Left kidney (tissue), 2 donors: ENCODE measurements around the gene HNRNPL. TPM values are rescaled to one million over a fixed set of nuclear protein-coding genes. Genes with fewer than 3 reads are reported as not detected.
"Not testable (repeated sequence)": the region's sequence is repeated elsewhere in the genome, so short reads cannot be mapped to it uniquely, and the experiment has no call there.

Experiments
- DNase-seq: peaks from one replicate; pipeline ENCODE4 v3.0.0-alpha.2; 2013
- polyA plus RNA-seq: library from polyadenylated mRNA; unstranded; fragments of 120-200 nt; gene quantifications from one replicate; pipeline ENCODE4 v1.2.1, GENCODE V29; 2013; ENCODE audit not compliant: insufficient read length

The HNRNPL gene
- polyA plus RNA-seq, 1 donor = 538 TPM

DNA sequence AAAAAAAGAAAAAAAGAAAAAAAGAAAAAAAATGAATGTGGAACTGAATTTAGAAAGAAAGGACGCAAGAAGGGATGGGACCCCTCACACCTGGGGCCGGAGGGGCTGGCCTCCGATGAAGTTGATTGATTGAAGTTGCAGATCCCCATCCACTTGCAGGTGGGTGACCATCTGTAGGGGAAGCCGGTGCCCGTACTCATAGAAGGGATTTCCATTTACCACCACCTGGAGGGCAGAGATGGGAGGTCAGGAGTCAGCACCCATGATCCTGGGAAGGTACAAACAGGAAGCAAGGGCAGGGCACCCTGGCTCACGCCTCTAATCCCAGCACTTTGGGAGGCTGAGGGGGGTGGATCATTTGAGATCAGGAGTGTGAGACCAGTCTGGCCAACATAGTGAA is 43.4 kb downstream of the HNRNPL start:
- no peak for DNase-seq

DNA sequence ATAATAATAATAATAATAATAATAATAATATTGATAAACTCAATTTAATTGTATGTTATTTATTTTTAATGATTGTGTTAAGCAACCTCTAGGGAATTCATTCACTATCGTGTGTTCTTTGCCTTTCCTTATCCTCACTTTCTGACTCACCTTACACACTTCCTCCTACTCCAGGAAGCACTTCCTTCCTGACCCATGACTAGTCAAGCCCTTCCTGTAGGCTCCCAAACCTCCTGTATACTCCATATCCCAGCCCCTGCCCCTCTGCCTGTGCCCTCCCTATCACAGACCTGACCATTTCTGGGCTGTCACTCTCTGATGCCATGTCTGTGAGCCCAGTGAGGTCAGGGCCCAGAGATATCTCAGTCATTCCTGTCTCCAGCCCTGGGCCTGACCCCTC is 44.6 kb downstream of the HNRNPL start:
- DNase-seq = no peak

GRCh38 chr19:38803543-38803942 is 46.2 kb downstream of the HNRNPL start:
- no peak for DNase-seq

DNA sequence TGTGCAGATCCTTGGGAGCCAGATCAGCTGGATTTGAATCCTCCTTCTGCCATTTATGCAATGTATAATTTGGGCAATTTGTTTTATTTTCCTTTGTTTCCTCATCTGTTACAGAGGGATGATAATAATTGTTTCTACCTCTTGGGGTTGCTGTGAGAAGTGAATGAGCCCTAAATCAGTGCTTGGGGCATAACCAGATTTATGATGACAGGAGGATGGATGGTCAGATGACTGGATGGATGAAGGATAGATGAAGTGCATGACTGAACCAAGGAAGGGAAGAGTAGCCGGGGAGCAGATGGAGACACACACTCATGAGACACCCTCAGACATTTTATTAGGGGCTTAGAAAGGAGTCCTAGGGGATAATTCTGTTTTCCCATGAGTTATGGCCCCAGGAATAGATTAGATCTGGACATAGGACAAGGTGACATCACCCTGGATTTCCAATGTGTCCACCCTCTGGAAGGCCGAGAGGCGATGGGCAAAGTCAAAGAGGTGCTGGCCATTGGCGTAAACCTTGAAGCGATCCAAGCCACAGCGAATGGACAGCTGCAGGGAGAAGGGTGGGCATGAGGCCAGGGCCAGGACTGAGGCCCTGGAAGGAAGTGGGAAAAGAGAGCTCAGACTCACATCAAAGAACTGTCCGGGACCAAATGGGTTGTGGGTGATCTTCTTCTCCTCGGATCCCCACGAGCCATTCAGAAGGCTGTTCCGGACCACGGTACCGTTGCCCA is 48.3 kb downstream of the HNRNPL start:
- no peak for DNase-seq

DNA sequence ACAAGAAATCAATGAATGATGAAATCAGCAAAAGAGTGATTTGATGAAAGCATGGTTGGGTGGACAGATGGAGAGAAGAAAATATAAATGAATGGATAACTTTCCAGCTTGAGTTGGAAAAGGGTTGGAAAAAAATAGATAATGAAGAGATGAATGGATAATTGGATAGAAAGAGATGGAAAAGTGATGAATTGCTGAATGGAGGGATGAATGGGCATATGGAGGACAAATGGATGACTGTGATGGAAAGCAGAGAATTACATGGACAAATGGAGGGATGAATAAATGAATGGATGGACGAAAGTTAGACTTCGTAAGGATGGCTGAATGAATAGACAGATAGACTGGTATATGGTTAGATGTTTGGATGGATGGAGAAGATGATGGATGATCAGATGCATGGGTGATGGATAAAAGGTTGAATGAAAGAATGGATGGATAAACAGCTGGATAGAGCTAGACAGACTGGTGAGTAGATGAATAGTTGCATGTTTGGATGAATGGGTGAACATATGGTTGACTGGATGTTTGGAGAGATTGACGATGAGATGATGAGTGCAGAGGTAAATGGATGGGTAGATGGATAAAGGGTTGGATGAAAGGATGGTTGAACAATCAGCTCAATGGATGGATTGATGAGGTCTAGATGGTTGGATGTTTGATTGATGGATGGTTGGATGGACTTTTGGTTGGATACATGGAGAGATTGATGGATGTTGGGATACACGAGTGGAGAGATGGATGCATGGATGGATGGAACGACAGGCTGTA is 49.0 kb downstream of the HNRNPL start:
- DNase-seq = no peak

DNA sequence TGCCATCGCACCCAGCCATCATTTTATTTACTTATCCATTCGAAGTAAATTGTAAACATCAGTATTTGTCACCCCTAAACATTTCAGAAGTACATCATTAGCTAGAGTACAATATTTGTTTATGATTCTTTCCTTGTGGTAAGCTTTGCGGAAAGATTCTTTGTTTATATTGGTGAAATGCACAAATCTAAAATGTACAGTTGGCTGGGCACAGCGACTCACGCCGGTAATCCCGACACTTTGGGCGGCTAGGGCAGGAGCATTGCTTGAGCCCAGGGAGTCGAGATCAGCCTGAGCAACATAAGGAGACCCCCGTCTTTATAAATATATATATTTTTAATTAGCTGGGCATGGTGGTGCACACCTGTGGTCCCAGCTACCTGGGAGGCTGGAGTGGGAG is 50.7 kb downstream of the HNRNPL start:
- DNase-seq = no peak

DNA sequence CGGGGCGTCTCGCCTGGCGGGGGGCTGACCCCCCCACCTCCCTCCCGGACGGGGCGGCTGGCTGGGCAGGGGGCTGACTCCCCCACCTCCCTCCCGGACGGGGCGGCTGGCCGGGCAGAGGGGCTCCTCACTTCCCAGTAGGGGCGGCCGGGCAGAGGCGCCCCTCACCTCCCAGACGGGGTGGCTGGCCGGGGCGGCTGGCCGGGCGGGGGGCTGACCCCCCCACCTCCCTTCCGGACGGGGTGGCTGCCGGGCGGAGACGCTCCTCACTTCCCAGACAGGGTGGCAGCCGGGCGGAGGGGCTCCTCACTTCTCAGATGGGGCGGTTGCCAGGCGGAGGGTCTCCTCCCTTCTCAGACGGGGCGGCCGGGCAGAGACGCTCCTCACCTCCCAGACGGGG is 52.0 kb downstream of the HNRNPL start:
- not testable (repeated sequence) for DNase-seq

DNA sequence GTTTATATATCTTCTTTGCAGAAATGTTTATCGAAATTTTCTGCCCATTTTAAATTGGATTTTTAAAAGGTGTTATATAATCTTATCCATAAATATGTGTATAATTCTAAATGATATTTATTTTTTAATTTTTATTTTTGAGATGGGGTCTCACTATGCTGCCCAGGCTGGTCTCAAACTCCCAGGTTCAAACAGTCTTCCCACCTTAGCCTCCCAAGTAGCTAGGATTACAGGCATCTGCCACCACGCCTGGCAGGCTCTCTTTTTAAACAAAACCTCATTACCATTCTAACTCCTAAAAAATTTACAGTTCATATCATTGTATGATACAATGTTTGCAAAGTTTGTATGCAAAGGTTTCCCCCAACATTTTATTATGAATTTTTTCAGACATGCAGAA is 53.6 kb downstream of the HNRNPL start:
- DNase-seq = no peak

- no peak for DNase-seq
Observed at GRCh38 chr19:38795549-38795948, 54.2 kb downstream of the HNRNPL start.

DNA sequence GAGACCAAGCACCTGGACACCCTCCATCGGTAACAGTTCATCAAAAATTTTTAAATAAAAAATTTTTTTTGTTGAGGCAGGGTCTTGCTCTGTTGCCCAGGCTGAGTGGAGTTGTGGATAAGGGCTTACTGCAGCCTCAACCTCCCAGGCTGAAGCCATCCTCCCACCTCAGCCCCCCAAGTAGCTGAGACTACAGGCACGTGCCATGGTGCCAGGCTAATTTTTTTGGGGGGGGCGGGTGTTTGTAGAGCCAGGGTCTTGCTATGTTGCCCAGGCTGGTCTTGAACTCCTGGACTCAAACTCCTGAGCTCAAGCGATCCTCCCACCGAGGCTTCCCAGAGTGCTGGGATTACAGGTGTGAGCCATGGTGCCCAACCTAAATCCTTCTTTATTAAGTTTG is 56.1 kb downstream of the HNRNPL start:
- no peak for DNase-seq

DNA sequence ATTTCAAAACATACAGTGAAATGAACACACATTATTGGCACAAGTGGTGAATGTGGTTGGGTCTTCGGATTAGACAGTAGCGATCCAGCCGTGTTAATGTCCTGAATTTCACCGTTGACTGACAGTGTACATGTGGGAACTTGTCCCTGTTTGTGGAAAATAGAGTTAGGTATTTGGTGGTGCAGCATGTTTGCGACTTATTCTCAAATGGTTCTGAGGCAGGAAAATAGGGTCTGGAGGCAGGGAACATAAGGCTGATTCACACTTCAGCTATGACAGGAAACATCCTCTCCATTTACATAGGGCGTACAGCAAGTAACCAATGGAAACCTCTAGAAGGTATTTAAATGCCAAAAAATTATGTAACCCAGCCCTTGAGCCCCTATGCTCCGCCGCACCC is 56.6 kb downstream of the HNRNPL start:
- DNase-seq = no peak

GRCh38 chr19:38792250-38793111 is 57.3 kb downstream of the HNRNPL start:
- no peak for DNase-seq

DNA sequence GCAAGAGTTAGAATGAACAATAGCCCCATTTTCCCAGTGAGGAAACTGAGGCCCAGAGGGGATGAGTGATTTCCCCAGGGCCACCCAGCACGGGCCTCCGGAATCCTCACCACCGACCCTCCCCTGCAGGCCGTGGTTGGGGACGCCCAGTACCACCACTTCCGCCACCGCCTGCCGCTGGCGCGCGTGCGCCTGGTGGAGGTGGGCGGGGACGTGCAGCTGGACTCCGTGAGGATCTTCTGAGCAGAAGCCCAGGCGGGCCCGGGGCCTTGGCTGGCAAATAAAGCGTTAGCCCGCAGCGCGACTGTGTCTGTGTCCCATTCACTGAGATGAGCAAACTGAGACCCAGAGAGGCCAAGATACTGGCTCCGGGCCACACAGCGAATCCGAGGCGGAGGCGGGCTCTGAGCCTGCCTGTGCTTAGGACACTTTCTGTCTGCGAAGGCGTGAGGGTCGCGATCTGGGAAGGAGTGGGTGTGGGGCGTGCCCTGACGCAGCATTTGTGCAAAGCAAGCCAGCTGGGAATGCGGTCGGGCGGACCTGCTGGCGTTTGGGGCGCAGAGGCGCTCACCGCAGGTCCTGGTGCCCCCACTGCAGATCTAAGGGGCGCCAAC is 58.2 kb downstream of the HNRNPL start:
- not testable (repeated sequence) for DNase-seq

GRCh38 chr19:38790507-38791403 is 59.0 kb downstream of the HNRNPL start:
- DNase-seq = not testable (repeated sequence)

DNA sequence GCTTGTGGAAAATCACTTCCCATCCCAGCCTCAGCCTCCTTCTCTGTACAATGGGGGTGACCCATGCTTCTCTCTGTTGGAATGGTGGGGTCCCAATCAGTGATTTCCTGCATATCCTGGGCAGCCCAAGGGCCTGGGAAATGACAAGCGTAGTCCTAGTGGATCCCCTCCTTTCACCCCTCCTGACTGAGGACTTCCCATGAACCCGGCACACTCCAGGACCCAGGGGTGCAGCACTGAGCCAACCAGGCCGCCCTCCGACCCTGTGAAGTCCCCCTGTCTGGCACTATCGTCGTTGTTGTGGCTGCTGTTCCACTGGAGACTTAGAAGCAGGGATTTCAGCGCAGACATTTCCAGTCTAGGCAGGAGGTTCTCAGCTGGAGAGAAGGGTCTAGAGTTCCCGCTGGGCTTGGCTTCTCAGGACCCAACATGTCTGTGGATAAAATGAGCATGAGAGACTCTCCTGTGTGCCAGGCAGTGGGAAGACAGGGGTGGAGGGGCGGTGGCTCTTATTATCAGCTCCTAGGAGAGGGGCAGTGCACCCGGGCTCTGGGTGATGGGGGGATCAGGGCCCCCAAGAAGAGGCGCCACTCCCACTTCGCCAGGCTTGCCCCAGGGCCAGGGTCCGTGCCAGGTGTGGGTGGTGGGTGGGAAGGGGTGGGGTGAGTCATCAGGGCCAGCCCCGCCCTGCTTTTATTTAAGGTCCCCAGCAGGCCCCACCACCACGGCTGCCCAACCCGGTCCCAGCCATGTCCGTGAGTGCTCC is 61.1 kb downstream of the HNRNPL start, which contains the start of gene LGALS7B:
LGALS7B (plus strand) TSS at position 723 of the 766 bp plus-strand sequence; CDS start at position 750, 27 bp downstream.
- no peak for DNase-seq

GRCh38 chr19:38786572-38787265 is 63.1 kb downstream of the HNRNPL start:
- DNase-seq = no peak
